ENCODE measurements around the gene MEOX2. TPM values are rescaled to one million over a fixed set of nuclear protein-coding genes. Genes with fewer than 3 reads are reported as not detected.

The MEOX2 gene
- total RNA-seq, 2 donors from 2014 or later = 0.46 to 4.3 TPM

GRCh38 chr7:15685358-15686294 lies 857 bp downstream of the MEOX2 start:
- TF ChIP-seq POLR2AphosphoS5 (IDR thresholded peaks at IDR 0.05) (no peak), CTCF (IDR thresholded peaks at IDR 0.05) (no peak), POLR2A (IDR thresholded peaks at IDR 0.05) (no peak)
- Histone ChIP-seq H3K36me3 (no peaks in the 10 kb centered on the region), H3K4me1 (replicated peaks) (no peaks in the 10 kb centered on the region), H3K27me3 (replicated peaks; ENCODE audit: insufficient read depth) (peaks cover 11% of the 10 kb centered on the region), H3K9me3 (no peaks in the 10 kb centered on the region), H3K27ac (no peak overlapping the region), H3K4me3 (peak overlapping the region; percentile 15 to 19)
- intact Hi-C loops (cut with DNase I) = no loop called here
- 3% methylated on average over 48 of the region's 54 CpGs for WGBS
- no peak for DNase-seq (ENCODE audit: low spot score)

GRCh38 chr7:15684871-15685270 lies 1.6 kb downstream of the MEOX2 start:
- no peak for DNase-seq (ENCODE audit: low spot score)
- intact Hi-C loops (cut with DNase I) = no loop called here
- TF ChIP-seq POLR2A (IDR thresholded peaks at IDR 0.05) (no peak), CTCF (IDR thresholded peaks at IDR 0.05) (no peak), POLR2AphosphoS5 (IDR thresholded peaks at IDR 0.05) (no peak)
- no peak overlapping the region for H3K4me3 ChIP-seq
- no peaks in the 10 kb centered on the region for H3K9me3 ChIP-seq
- peaks cover 11% of the 10 kb centered on the region for H3K27me3 ChIP-seq (replicated peaks; ENCODE audit: insufficient read depth)
- WGBS = 27% methylated on average over 9 of the region's 9 CpGs
- H3K4me1 ChIP-seq (replicated peaks) = no peaks in the 10 kb centered on the region
- H3K27ac ChIP-seq = no peak overlapping the region
- H3K36me3 ChIP-seq = no peaks in the 10 kb centered on the region

- no peaks in the 10 kb centered on the region for H3K9me3 ChIP-seq
- H3K27me3 ChIP-seq (replicated peaks; ENCODE audit: insufficient read depth) = peaks cover 11% of the 10 kb centered on the region
- 66% methylated on average over 8 of the region's 8 CpGs for WGBS
- no peaks in the 10 kb centered on the region for H3K36me3 ChIP-seq
- no peak overlapping the region for H3K27ac ChIP-seq
- H3K4me3 ChIP-seq = no peak overlapping the region
- intact Hi-C loops (cut with DNase I) = no loop called here
- no peak for DNase-seq (ENCODE audit: low spot score)
- TF ChIP-seq POLR2AphosphoS5 (IDR thresholded peaks at IDR 0.05) (no peak), CTCF (IDR thresholded peaks at IDR 0.05) (no peak), POLR2A (IDR thresholded peaks at IDR 0.05) (no peak)
- H3K4me1 ChIP-seq (replicated peaks) = no peaks in the 10 kb centered on the region
These were observed 2.2 kb downstream of the MEOX2 start for GRCh38 chr7:15684111-15684800.

- H3K4me1 ChIP-seq (replicated peaks) = no peaks in the 10 kb centered on the region
- no peak overlapping the region for H3K4me3 ChIP-seq
- intact Hi-C loops (cut with DNase I) = no loop called here
- H3K27ac ChIP-seq = no peak overlapping the region
- H3K36me3 ChIP-seq = no peaks in the 10 kb centered on the region
- no peak for DNase-seq (ENCODE audit: low spot score)
- TF ChIP-seq CTCF (IDR thresholded peaks at IDR 0.05) = no peak
- no peak for TF ChIP-seq POLR2A (IDR thresholded peaks at IDR 0.05)
- no peak for TF ChIP-seq POLR2AphosphoS5 (IDR thresholded peaks at IDR 0.05)
- H3K27me3 ChIP-seq (replicated peaks; ENCODE audit: insufficient read depth) = peaks cover 10% of the 10 kb centered on the region
- no peaks in the 10 kb centered on the region for H3K9me3 ChIP-seq
- WGBS = 70% methylated on average over 5 of the region's 5 CpGs
These were observed 3.7 kb downstream of the MEOX2 start for GRCh38 chr7:15682751-15683245.
